Neuronal stem cell (in vitro differentiated cells): Measurements from ENCODE around the gene SAXO1.

Experiments used
- DNase-seq: peaks from one replicate; pipeline ENCODE4 v3.0.0-alpha.2; 2013; ENCODE audit warnings: low spot score
- H2AFZ ChIP-seq: one replicate; pipeline ENCODE4 v1.6.1; 2013; ENCODE audit warnings: mild to moderate bottlenecking, low read length, inconsistent platforms
- H2AK5ac ChIP-seq: 2 replicates; pipeline ENCODE4 v1.6.1; 2013; ENCODE audit warnings: low read depth, mild to moderate bottlenecking, inconsistent platforms, low read length, moderate library complexity, mixed read lengths
- H2BK120ac ChIP-seq: 2 replicates; pipeline ENCODE4 v1.6.1; 2013; ENCODE audit warnings: low read depth, mild to moderate bottlenecking, inconsistent platforms, low read length, moderate library complexity, mixed read lengths
- H2BK12ac ChIP-seq: one replicate; pipeline ENCODE4 v1.6.1; 2013; ENCODE audit warnings: low read length, inconsistent platforms
- H2BK15ac ChIP-seq: 2 replicates; pipeline ENCODE4 v1.6.1; 2013; ENCODE audit warnings: mild to moderate bottlenecking, low read length, inconsistent platforms, mixed read lengths
- H2BK5ac ChIP-seq: one replicate; pipeline ENCODE4 v1.6.1; 2013; ENCODE audit warnings: inconsistent platforms, mild to moderate bottlenecking, low read length, moderate library complexity
- H3K14ac ChIP-seq: one replicate; pipeline ENCODE4 v1.6.1; 2013; ENCODE audit warnings: low read length, inconsistent platforms
- H3K18ac ChIP-seq: 2 replicates; pipeline ENCODE4 v1.6.1; 2013; ENCODE audit warnings: low read length, inconsistent platforms
- H3K23ac ChIP-seq: 2 replicates; pipeline ENCODE4 v1.6.1; 2013; ENCODE audit warnings: low read depth, mild to moderate bottlenecking, mixed read lengths, low read length, inconsistent platforms; ENCODE audit not compliant: poor library complexity
- H3K27ac ChIP-seq: replicated peaks from 3 replicates; pipeline ENCODE4 v1.5.1; 2013; ENCODE audit warnings: low read length, inconsistent platforms
- H3K27me3 ChIP-seq, 3 experiments: 2 replicates each; pipeline ENCODE4 v1.6.1; 2013; ENCODE audit warnings: low read length in 3 of 3, mild to moderate bottlenecking in 2 of 3, inconsistent platforms in 1 of 3, low read depth in 1 of 3, mixed read lengths in 1 of 3, moderate library complexity in 1 of 3; ENCODE audit not compliant: control insufficient read depth in 3 of 3, insufficient read depth in 3 of 3
- H3K36me3 ChIP-seq, 2 donors: replicated peaks in 1 of 2; 2 replicates each; pipeline ENCODE4 v1.6.1; 2013; ENCODE audit warnings: low read length in 2 of 2; ENCODE audit not compliant: control insufficient read depth in 2 of 2, insufficient read depth in 2 of 2
- H3K4ac ChIP-seq: 2 replicates; pipeline ENCODE4 v1.6.1; 2013; ENCODE audit warnings: inconsistent platforms, mild to moderate bottlenecking, low read length, moderate library complexity
- H3K4me1 ChIP-seq, 2 donors: 1 replicate in 1 of 2; 2 replicates in 1 of 2; pipeline ENCODE4 v1.6.1; 2013; ENCODE audit warnings: low read length in 2 of 2, low read depth in 1 of 2; ENCODE audit not compliant: control insufficient read depth in 2 of 2, insufficient read depth in 1 of 2
- H3K4me2 ChIP-seq: one replicate; pipeline ENCODE4 v1.6.1; 2013; ENCODE audit warnings: mild to moderate bottlenecking, low read length, inconsistent platforms; ENCODE audit not compliant: insufficient read depth, poor library complexity, severe bottlenecking
- H3K4me3 ChIP-seq, 2 donors: 2 replicates each; pipeline ENCODE4 v1.5.1; 2013; ENCODE audit warnings: low read length in 2 of 2, mild to moderate bottlenecking in 2 of 2, inconsistent platforms in 1 of 2, moderate library complexity in 1 of 2
- H3K79me1 ChIP-seq: one replicate; pipeline ENCODE4 v1.6.1; 2013; ENCODE audit warnings: low read depth, mild to moderate bottlenecking, inconsistent platforms, low read length, moderate library complexity
- H3K9ac ChIP-seq: one replicate; pipeline ENCODE4 v1.6.1; 2013; ENCODE audit warnings: mild to moderate bottlenecking, low read depth, low read length, inconsistent platforms; ENCODE audit not compliant: poor library complexity
- H3K9me3 ChIP-seq, 2 donors: replicated peaks in 1 of 2; 2 replicates each; pipeline versions ENCODE3 to v1.6.1; 2013; ENCODE audit warnings: low read length in 2 of 2, mild to moderate bottlenecking in 2 of 2, inconsistent platforms in 1 of 2, low read depth in 1 of 2, mixed read lengths in 1 of 2, moderate library complexity in 1 of 2; ENCODE audit not compliant: control insufficient read depth in 2 of 2, insufficient read depth in 1 of 2
- H4K8ac ChIP-seq: one replicate; pipeline ENCODE4 v1.6.1; 2013; ENCODE audit warnings: low read depth, mild to moderate bottlenecking, inconsistent platforms, low read length, moderate library complexity
- H4K91ac ChIP-seq: one replicate; pipeline ENCODE4 v1.6.1; 2013; ENCODE audit warnings: low read length, low read depth, mild to moderate bottlenecking, inconsistent platforms; ENCODE audit not compliant: poor library complexity
- WGBS, 2 donors: extraction: QIAGEN DNeasy Blood & Tissue Kit; methylation state at CpG; one replicate each; pipeline ENCODE4 v1.1.7; 2013; ENCODE audit warnings: missing lambda C conversion rate in 2 of 2, mixed read lengths in 1 of 2; ENCODE audit not compliant: insufficient read length in 2 of 2, insufficient replicate concordance in 1 of 2; ENCODE audit errors: extremely low coverage in 2 of 2; 5-methylcytosine and 5-hydroxymethylcytosine counted together

The SAXO1 gene

GRCh38 chr9:18942801-18943200, 90.2 kb downstream of the SAXO1 start:
- H4K91ac ChIP-seq = no peak overlapping the region
- no peak overlapping the region for H2BK15ac ChIP-seq
- H3K23ac ChIP-seq = no peak overlapping the region
- no peak overlapping the region for H3K18ac ChIP-seq
- no peak overlapping the region for H2BK12ac ChIP-seq
- no peak overlapping the region for H3K4me2 ChIP-seq
- H3K9me3 ChIP-seq = no peaks in the 10 kb centered on the region
- no peak overlapping the region for H2BK5ac ChIP-seq
- no peak overlapping the region for H3K4me3 ChIP-seq
- WGBS, 2 donors = no CpG with 5 or more reads among the region's 7 CpGs
- no peak overlapping the region for H2AK5ac ChIP-seq
- H3K79me1 ChIP-seq = no peaks in the 10 kb centered on the region
- H4K8ac ChIP-seq = no peak overlapping the region
- H3K9ac ChIP-seq = no peak overlapping the region
- no peak for DNase-seq
- H3K4me1 ChIP-seq = peaks cover 0 to 6% of the 10 kb centered on the region in 2 donors
- no peak overlapping the region for H3K27ac ChIP-seq
- no peaks in the 10 kb centered on the region for H3K36me3 ChIP-seq
- H3K4ac ChIP-seq = no peak overlapping the region
- H3K14ac ChIP-seq = no peak overlapping the region
- no peak overlapping the region for H2BK120ac ChIP-seq
- H3K27me3 ChIP-seq = peaks cover 0 to 3% (median 0%) of the 10 kb centered on the region in 3 experiments
- H2AFZ ChIP-seq = no peak overlapping the region

DNA sequence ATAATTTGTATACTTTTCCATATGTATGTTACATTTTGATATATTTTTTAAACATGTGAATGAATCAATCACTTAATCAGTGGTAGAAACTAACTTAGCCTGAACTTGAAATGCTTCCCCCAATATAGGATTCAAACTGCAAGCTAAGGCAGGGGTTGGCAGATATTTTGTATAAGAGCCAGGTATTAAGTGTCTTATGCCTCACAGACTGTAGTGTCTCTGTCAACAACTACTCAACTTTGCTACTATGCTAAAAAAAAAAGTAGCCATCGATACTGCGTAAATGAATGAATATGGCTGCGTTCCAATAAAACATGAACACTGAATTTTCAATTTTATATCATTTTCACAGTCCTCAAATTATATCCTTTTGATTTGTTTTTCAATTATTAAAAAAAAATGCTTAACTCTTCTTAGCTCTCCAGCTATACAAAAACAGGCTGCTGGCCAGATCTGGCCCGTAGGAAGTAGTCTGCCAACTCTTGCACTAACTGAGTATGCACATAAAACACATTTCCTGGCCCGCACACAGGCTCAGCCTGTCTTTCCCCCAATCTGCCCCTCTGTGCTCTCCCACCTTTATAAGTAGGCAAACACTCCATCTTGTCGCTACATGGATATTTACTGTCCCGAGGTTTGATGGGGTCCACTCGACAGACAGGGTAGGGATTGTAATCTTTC, 91.8 kb downstream of the SAXO1 start:
- no peak overlapping the region for H3K14ac ChIP-seq
- H2AK5ac ChIP-seq = no peak overlapping the region
- no peaks in the 10 kb centered on the region for H3K27me3 ChIP-seq
- no peak overlapping the region for H3K9ac ChIP-seq
- H3K79me1 ChIP-seq = no peaks in the 10 kb centered on the region
- H4K8ac ChIP-seq = no peak overlapping the region
- H3K23ac ChIP-seq = no peak overlapping the region
- H2BK12ac ChIP-seq = no peak overlapping the region
- H2BK5ac ChIP-seq = no peak overlapping the region
- no peak for DNase-seq
- H3K4me1 ChIP-seq = peaks cover 0 to 6% of the 10 kb centered on the region in 2 donors
- no peak overlapping the region for H3K4ac ChIP-seq
- no peaks in the 10 kb centered on the region for H3K36me3 ChIP-seq
- H2BK15ac ChIP-seq = no peak overlapping the region
- no peak overlapping the region for H3K4me2 ChIP-seq
- H3K18ac ChIP-seq = no peak overlapping the region
- no peaks in the 10 kb centered on the region for H3K9me3 ChIP-seq
- no peak overlapping the region for H4K91ac ChIP-seq
- WGBS, 2 donors = no CpG with 5 or more reads among the region's 8 CpGs
- no peak overlapping the region for H3K4me3 ChIP-seq
- H2BK120ac ChIP-seq = no peak overlapping the region
- H2AFZ ChIP-seq = no peak overlapping the region
- no peak overlapping the region for H3K27ac ChIP-seq

DNA sequence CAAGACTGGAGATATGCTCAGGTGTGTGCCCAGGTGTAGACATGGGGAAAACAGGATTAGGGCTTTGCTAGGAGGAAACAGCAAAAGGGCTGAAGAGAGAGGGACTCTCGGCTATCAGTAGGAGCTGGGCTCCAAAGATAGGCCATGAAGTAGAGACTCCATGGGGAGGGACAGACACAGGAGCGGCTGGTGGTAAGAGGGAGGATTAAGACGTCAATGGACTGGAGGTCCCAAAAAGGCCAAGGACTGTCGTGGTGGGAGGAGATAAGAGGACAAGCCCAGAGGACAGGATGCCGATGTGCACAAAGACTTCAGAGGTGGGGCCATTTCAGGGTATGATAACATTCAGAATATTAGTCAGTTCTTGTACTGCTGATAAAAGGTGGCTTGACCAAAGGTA, 93.1 kb downstream of the SAXO1 start:
- H4K91ac ChIP-seq = no peak overlapping the region
- H3K23ac ChIP-seq = no peak overlapping the region
- H3K18ac ChIP-seq = no peak overlapping the region
- DNase-seq = no peak
- no peaks in the 10 kb centered on the region for H3K36me3 ChIP-seq
- no peaks in the 10 kb centered on the region for H3K27me3 ChIP-seq
- no peak overlapping the region for H3K4ac ChIP-seq
- H3K27ac ChIP-seq = no peak overlapping the region
- no peak overlapping the region for H2AFZ ChIP-seq
- H3K4me2 ChIP-seq = no peak overlapping the region
- no peak overlapping the region for H3K14ac ChIP-seq
- no peak overlapping the region for H2BK5ac ChIP-seq
- H2BK15ac ChIP-seq = no peak overlapping the region
- no CpG with 5 or more reads among the region's 5 CpGs for WGBS, 2 donors
- H2BK120ac ChIP-seq = no peak overlapping the region
- no peaks in the 10 kb centered on the region for H3K9me3 ChIP-seq
- H3K4me1 ChIP-seq = peaks cover 0 to 6% of the 10 kb centered on the region in 2 donors
- H3K4me3 ChIP-seq = no peak overlapping the region
- no peak overlapping the region for H2AK5ac ChIP-seq
- H4K8ac ChIP-seq = no peak overlapping the region
- H3K9ac ChIP-seq = no peak overlapping the region
- no peak overlapping the region for H2BK12ac ChIP-seq
- no peaks in the 10 kb centered on the region for H3K79me1 ChIP-seq

GRCh38 chr9:18936094-18936871, 96.7 kb downstream of the SAXO1 start:
- no CpG with 5 or more reads among the region's 7 CpGs for WGBS, 2 donors
- Histone ChIP-seq H2BK12ac (no peak overlapping the region), H3K79me1 (no peaks in the 10 kb centered on the region), H3K27me3 (no peaks in the 10 kb centered on the region), H4K8ac (no peak overlapping the region), H3K9me3 (no peaks in the 10 kb centered on the region), H3K4me1 (peaks cover 0 to 6% of the 10 kb centered on the region in 2 donors), H3K23ac (no peak overlapping the region), H2AFZ (no peak overlapping the region), H3K4me3 (no peak overlapping the region), H4K91ac (no peak overlapping the region), H3K9ac (no peak overlapping the region), H2BK5ac (no peak overlapping the region), H3K4ac (no peak overlapping the region), H3K18ac (no peak overlapping the region), H2BK15ac (no peak overlapping the region), H3K14ac (no peak overlapping the region), H3K36me3 (no peaks in the 10 kb centered on the region), H3K27ac (no peak overlapping the region), H2BK120ac (no peak overlapping the region), H3K4me2 (no peak overlapping the region), H2AK5ac (no peak overlapping the region)
- DNase-seq = no peak
